NCI-H1417 treated with DMSO at 0.1 percent for 48 hours (cell line): ENCODE measurements around the gene RPAP3.
"Not testable (repeated sequence)": the region's sequence is repeated elsewhere in the genome, so short reads cannot be mapped to it uniquely, and the experiment has no call there.

Experiments
- DNase-seq: peaks from one replicate; lab custom pipeline; 2025; lab: John Stamatoyannopoulos, UW

RPAP3 gene

DNA sequence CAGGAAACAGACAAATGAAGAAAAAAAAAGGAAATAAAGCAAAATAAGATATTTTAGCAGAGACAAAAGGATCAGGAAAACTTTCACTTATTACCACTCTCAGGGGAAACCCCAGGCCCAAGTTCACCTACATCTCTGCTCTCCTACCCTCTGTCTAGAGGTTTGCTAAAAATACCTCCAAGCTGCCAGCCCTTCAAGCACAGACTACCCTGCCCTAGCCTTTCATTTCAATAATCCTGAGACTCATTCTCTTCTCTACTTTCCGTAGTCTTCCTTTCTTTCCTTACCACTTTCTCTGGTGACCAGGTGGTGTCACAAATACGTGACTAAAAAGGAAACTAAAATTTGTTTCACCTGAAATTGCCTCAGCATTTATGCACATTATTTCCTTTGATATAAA, 33.8 kb downstream of the RPAP3 start:
- no peak for DNase-seq

DNA sequence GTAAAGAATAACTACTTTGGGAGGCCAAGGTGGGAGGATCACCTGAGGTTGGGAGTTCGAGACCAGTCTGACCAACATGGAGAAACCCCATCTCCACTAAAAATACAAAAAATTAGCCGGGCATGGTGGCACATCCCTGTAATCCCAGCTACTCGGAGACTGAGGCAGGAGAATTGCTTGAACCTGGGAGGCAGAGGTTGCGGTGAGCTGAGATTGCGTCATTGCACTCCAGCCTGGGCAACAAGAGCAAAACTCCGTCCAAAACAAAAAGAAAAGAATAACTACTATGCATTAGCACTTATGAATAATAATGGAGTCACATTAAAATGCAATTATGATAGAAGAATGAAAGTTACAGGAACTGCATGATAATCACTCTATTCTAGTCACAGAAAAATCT, 37.9 kb downstream of the RPAP3 start:
- DNase-seq: not testable (repeated sequence)

DNA sequence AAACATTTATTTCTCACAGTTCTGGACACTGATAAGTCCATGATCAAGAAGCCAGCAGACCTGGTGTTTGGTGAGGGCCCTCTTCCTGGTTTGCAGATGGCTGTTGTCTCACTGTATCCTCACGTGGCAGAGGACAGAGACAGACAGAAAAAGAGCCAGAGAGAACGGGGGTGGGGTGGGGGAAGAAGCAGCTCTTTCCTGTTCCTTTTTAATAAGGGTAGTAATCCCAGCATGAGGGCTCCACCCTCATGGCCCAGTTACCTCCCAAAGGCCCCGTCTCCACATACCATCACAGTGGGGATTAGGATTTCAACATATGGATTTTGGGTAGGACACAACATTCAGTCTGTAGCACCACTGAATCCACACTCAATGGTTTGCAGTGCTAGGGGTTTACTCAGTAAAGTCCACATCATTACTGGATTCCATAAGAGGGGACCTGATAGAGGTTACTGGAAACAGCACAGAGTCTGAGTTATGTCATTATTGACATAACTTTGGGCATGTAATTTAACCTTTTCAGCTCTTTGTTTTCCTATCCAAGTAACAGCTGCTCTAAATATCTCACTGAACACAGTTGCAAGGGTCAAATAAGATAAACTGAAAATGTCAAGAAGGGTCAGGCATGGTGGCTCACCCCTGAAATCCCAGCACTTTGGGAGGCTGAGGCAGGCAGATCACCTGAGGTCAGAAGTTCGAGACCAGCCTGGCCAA, 53.2 kb downstream of the RPAP3 start:
- no peak for DNase-seq

DNA sequence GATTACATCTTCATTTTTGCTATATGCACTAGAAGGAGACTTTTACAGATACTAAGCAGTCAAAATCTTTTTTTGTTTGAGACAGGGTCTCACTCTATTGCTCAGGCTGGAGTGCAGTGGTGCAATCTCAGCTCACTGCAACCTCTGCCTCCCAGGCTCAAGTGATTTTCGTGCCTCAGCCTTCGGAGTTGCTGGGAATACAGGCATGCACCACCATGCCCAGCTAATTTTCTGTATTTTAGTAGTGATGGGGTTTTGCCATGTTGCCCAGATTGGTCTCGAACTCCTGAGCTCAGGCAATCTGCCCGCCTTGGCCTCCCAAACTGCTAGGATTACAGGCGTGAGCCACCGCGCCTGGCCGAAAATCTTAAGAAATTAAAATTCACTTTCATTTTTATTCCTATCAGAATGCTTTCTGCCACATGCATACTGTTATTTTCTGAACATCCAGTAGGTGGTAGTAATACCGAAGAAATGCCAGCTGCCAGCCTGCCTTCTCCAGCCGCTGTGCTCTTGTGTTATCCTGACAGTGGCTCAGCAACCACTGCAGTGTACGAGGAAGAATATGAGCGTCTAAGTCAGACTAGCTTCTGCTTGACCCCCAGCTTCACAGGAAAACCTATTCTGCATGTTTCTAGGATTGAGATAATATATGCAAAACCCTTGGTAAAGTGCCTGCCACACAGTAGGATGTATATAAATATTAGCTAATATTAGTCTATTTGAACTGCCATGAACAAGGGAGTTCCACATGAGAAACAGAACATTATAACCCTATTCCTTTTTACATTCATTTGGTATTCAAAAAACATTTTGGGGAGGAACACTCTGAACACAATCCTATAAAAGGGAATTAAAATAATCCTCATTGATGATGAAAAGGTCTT, 54.2 kb downstream of the RPAP3 start:
- DNase-seq: no peak

DNA sequence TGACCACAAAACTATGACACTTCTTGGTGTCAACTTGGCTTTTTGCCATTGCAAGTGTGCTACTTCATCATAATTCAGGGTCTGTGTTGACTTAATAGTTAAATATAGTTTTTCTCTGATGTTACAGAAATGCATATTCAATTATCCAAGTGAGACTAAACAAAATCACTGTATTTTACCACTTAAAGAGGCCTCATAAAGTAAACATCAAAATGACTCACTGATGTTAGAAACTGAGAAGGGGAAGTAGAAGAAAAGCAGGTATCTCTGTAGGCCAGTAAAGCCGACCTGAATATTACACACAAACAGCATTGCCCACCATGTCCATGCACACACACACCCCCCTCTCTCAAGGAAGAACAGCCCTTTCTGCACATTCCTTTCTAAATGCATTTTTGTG, 55.4 kb downstream of the RPAP3 start:
- DNase-seq: no peak

DNA sequence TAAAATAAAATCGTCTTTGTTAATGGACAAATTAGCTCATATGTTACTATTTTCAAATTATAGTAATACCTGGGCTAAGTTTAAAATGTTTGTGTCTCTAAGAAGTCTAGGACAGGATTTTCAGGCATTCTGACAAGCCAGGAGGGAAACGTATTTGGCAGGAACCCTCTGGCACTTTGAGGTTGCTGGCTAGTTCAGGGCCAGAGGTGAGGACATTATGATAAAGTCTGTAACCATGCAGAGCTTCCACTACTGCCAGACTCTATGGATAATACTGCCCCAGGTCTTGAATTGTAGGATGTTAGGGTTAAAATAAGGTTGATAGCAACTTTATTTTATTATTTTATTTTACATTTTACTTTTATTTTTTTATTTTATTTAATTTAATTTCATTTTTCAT, 56.4 kb downstream of the RPAP3 start:
- no peak for DNase-seq

DNA sequence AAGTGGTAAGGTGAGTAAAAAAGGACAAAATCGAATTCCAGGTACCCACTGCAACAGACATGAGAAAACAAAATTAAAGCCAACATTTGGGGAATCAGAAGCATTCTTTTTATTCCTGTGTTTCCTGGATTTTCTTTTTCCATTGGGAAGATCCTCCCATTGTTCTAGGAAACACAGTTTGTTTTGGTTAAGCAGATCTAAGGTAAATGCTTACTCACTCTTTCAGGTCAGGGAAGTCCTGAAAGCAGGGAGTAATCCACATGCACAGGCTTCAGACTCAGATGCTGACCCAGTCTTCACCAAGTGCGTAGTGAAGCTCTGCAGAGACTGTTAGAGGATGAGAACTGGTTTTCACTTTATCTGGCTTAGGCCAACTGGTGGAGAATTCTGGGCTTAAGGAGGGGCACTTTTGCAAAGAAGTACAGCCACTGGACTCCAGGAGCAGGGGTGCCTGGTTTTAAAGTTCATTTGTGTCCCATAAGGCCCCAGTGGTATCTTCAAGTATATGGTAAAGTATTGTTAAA, 57.7 kb downstream of the RPAP3 start:
- no peak for DNase-seq

DNA sequence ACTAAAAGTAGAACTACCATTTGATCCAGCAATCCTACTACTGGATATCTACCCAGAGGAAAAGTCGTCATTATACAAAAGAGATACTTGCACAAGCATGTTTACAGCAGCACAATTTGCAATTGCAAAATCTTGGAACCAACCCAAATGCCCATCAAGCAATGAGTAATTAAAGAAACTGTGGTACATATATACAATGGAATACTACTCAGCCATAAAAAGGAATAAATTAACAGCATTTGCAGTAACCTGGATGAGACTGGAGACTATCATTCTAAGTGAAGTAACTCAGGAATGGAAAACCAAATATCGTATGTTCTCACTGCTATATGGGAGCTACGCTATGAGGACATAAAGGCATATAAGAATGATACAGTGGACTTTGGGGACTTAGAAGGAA, 63.5 kb downstream of the RPAP3 start:
- DNase-seq: not testable (repeated sequence)

DNA sequence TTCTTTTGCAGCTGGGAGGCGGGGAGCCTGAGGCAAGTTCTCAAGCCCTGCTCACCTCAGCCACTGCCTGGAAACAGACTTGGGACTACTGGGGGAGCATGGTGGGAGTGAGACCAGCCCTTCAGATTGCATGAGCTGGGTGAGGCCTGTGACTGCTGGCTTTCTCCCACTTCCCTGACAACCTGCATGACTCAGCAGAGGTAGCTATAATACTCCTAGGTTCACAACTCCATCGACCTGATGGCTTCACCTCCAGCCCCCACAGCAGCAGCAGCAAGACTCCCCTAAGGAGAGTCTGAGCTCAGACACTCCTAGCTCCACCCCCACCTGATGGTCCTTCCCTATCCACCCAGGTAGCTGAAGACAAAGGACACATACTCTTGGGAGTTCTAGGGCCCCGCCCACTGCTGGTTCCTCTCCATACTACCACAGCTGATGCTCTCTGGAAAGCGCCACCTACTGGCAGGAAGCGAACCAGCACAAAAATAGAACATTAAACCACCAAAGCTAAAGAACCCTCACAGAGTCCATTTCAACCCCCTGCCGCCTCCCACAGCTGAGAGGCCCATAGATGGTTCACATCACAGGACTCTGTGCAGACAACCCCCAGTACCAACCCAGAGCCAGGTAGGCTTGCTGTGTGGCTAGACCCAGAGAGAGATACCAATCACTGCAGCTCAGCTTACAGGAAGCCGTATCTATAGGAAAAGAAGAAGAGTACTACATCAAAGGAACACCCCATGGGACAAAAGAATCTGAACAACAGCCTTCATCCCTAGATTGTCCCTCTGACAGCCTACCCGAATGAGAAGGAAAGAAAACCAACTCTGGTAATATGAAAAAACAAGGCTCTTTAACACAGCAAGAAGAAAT, 68.7 kb downstream of the RPAP3 start:
- no peak for DNase-seq

DNA sequence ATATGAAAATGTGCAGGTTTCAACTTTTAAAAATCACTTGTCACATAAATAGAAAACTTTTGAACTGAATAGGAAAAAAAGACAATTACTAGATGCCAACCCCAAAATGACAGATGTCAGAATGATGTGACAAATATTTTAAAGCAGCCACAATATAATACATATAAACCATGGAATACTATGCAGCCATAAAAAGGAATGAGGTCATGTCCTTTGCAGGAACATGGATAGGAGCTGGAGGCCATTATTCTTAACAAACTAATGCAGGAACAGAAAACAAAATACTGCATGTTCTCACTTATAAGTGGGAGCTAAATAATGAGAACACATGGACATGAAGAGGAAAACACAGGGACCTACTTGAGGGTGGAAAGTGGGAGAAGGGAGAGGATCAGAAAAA, 70.1 kb downstream of the RPAP3 start:
- not testable (repeated sequence) for DNase-seq

DNA sequence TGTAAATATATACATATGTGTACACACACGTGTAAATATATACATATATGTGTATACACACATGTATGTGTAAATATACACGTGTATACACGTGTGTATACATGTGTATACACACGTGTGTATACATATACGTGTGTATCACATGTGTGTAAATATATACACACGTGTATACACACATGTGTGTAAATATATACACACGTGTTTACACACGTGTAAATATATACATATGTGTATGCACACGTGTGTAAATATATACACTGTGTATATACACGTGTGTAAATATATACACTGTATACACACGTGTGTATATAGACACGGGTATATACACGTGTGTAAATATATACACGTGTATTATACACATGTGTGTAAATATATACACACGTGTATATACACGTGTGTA, 71.7 kb downstream of the RPAP3 start:
- DNase-seq: no peak

DNA sequence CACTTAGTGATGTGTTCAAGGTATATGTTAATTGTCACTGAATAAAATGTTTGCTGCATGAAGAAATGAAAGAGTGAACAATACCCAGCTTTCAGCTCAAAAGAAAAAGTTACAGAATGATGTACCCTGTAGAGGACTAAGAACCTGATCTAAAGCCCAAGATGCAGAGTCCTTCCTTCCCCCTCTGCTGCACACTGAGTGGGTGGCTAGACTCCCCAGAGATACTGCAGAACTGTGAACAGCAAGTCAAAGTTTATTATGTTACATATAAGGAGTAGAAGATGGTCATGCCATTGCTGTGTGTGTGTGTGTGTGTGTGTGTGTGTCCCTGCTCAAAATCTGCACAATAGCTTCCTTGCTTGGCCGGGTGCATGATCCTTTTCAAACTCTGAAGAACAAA, 83.9 kb downstream of the RPAP3 start:
- no peak for DNase-seq

DNA sequence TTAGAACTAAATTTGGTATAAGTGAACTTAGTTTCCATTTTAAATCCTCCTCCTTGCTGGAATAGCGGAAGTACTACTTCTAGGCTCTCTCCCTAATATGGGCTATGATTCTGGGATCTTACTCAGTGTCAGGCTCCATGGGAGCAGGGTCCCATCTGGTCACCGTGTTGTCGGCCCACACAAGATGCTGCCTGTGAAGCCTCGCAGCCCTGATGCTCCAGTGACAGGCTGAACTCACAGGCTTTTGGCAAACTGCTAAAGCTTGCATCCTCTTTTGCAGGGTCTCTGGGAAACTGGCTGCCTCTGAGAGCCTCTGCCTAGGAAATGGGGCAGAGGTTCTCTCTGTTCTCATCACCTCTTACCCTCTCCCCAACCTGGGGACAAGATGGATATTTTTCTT, 88.4 kb downstream of the RPAP3 start:
- no peak for DNase-seq

DNA sequence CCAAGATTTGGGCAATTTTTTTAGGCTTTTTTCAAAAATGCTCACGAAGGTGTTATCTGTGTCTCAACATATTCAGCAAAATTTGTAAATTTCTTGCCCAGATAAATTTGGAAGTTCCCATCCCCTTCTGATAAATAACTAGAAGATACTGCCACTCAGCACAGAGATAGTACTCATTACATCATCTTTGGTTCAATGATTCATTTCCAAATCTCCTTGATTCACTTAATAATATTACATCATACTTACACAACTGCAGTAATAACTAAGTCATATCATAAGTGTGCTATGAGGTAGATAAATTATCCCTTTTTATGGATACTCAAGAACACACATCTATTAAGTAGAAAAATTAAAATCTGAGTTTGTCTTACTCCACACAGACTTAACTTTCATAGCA, 89.4 kb downstream of the RPAP3 start:
- no peak for DNase-seq

DNA sequence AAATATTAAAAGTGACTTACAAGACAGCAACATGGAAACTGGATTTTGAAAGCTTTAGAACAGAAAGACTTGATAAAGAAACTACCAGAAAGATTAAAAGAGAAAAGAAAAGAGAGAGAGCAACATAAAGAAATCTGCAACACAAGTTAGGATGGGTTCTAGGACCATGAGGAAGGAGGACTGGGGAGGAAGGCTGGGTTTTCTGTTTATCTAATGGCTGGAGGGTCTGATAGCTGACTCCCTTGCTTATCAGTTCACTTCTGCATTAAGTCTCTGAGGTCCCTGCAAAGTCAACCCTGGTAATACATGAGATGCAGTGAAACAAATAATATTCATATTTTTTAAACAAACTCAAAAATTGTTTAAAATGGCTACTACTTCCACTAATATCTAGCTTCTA, 90.1 kb downstream of the RPAP3 start:
- no peak for DNase-seq

DNA sequence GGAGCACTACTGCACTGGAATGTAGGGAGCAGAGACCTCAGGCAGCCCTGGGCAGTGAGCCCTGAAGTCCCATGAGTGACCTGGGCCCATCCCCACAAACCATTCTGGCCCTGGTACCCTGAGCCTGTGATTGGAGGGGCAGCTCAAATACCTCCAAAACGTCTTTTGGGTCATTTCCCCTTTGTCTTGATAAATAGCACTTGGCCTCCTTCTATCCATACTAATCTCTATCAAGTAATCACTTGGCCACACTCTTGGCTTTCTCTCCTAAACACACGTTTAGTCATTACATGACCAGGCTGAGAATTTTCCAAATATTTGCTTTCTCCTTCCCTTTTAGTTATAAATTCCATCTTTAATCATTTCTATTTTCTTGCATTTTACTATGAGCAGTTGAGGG, 91.3 kb downstream of the RPAP3 start:
- no peak for DNase-seq

DNA sequence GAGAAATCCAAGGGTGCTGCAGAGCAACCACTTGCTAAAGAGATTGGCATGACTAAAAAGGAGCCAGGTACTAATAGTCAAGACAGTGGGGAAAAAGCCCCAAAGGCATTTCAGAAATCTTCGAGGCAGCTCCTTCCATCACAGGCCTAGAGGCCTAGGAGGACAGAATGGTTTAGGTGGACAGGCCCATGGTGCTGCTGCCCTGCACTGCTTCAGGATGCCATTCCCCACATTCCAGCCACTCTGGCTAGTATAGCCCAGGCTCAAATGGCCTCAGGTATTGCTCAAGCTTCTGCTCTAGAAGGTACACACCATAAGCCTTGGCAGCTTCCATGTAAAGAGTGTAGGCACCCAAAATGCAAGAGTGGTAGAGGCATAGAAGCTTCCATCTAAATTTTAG, 92.9 kb downstream of the RPAP3 start:
- no peak for DNase-seq

DNA sequence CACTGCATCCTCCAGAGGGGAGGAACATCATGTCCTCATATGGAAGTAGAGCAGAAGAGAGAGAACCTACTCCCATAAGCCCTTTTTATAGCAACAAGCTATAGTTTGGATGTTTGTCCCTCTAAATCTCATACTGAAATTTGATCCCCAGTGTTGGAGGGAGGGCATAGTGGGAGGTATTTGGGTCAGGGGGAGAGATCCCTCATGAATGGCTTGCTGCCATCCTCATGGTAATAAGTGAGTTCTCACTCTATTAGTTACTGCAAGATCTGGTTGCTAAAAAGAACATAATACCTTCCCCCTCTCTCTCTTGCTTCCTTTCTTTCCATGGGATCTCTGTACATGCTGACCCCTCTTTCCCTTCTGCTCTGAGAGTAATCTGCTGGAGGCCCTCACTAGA, 93.9 kb downstream of the RPAP3 start:
- no peak for DNase-seq
